Vagina (tissue), 2 donors: ENCODE results near the gene RGL2. TPM values are rescaled to one million over a fixed set of nuclear protein-coding genes. Genes with fewer than 3 reads are reported as not detected.
"Not testable (repeated sequence)": the region's sequence is repeated elsewhere in the genome, so short reads cannot be mapped to it uniquely, and the experiment has no call there.

Source experiments
- DNase-seq, 2 donors: peaks; one replicate each; pipeline ENCODE4 v3.0.0-alpha.2; 2017; ENCODE audit errors: extremely low spot score in 2 of 2
- H3K27ac ChIP-seq: fragments of 200-600 bp; sonication (generic); one replicate; pipeline ENCODE4 v1.5.1; 2019
- H3K27me3 ChIP-seq: fragments of 200-600 bp; sonication (generic); one replicate; pipeline ENCODE4 v1.5.1; 2019
- H3K36me3 ChIP-seq, 2 donors: fragments of 200-600 bp; sonication (generic); one replicate each; pipeline ENCODE4 v1.5.1; 2017 to 2019
- H3K4me1 ChIP-seq: fragments of 200-600 bp; sonication (generic); one replicate; pipeline ENCODE4 v1.5.1; 2019
- H3K4me3 ChIP-seq, 2 donors: fragments of 200-600 bp; sonication (generic); 1 replicate in 1 of 2; 2 replicates in 1 of 2; pipeline ENCODE4 v1.5.1; 2016 to 2019
- H3K9me3 ChIP-seq: fragments of 200-600 bp; sonication (generic); one replicate; pipeline ENCODE4 v1.5.1; 2019
- CTCF ChIP-seq, 3 experiments: fragments of 450-650 bp in 2 of 3; fragments of 200-600 bp in 1 of 3; sonication (generic) in 1 of 3; IDR thresholded peaks; one replicate each; pipeline ENCODE4 v1.5.1; 2017 to 2019; ENCODE audit warnings: antibody characterized with exemption in 3 of 3, mild to moderate bottlenecking in 2 of 3, moderate library complexity in 2 of 3
- POLR2A ChIP-seq, 2 donors: fragments of 450-650 bp; IDR thresholded peaks; one replicate each; pipeline ENCODE4 v1.6.1; 2017; ENCODE audit warnings: antibody characterized with exemption in 2 of 2, mild to moderate bottlenecking in 2 of 2, moderate library complexity in 2 of 2
- POLR2AphosphoS5 ChIP-seq, 2 donors: sonication (generic); formaldehyde crosslinking; IDR thresholded peaks; one replicate each; pipeline ENCODE4 v1.9.0; 2017; ENCODE audit warnings: antibody characterized with exemption in 2 of 2, mild to moderate bottlenecking in 2 of 2, low read depth in 1 of 2; ENCODE audit not compliant: insufficient read depth in 1 of 2
- intact Hi-C: fragments of 100-400 bp; cut with DNase I; formaldehyde crosslinking; loops from one replicate; pipeline ENCODE4 v1.15.1; 2023
- total RNA-seq: library from RNA; depleted of rRNA; stranded (reverse); fragments of >200 nt; gene quantifications from one replicate; pipeline ENCODE4 v1.2.3, GENCODE V29; 2016

The RGL2 gene
- total RNA-seq, 1 donor from 2014 or later, result 41.5 TPM

GRCh38 chr6:33289784-33290315, 8.9 kb downstream of the RGL2 start:
- DNase-seq, result no peak
- TF ChIP-seq CTCF (IDR thresholded peaks at IDR 0.05) (no peak), POLR2A (IDR thresholded peaks at IDR 0.05) (no peak), POLR2AphosphoS5 (IDR thresholded peaks at IDR 0.05; ENCODE audit: insufficient read depth in 1 of 2, low read depth in 1 of 2) (peak in 1 of 2 donors; percentile 4)
- H3K27ac ChIP-seq, result peak overlapping the region; percentile 81
- H3K9me3 ChIP-seq, result no peaks in the 10 kb centered on the region
- peaks cover 28% of the 10 kb centered on the region for H3K4me1 ChIP-seq
- H3K27me3 ChIP-seq, result no peaks in the 10 kb centered on the region
- intact Hi-C loops, result no loop called here
- peaks cover 0 to 28% of the 10 kb centered on the region in 2 donors for H3K36me3 ChIP-seq
- peak overlapping the region; percentile 63 to 81 for H3K4me3 ChIP-seq

DNA sequence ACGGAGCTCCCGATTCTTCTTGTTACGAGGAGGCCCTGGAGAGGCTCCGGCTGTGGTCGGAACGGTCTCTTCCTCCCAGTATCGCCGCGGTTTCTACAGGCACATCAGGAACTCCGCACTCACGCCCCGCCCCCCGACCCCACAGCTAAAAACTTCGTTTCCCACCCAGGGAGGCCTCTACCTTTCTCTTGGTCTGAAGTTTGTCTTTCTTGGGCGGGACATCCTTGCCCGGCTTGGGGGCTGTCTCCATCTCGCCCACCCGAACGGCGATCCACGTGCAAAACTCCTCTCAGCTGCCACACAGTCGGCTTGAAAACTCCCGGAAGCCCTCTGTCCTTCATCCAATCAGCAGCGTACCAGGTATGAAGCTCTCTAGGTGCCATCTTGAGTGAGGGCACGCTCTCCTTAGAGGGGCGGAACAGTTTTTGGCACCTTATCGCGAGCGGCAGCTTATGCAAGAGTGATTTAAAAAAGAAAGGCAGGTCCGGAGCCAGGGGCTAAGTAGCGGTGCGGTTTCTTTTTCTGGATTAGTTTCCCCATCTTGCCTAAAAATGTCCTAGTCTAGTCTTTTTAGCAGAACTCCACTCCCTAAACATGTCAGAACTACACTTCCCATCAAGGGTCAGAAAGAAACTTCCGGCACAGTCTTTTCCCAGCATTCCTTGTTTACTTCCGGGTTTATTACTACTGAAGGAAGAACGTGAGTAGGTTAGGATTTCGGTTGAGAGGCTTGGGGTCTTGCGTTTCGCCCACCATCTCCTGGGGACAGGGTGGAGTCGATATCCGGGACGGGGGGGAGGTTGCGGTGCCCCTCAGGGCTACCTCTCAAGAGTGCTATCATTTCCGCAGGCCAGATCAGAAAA, 9.6 kb downstream of the RGL2 start, which contains the start of the genes PFDN6 and WDR46:
TSS of gene PFDN6 (plus strand) at position 681 of the 863 bp plus-strand sequence. CDS start 256 bp downstream, outside the sequence.
TSS of gene WDR46 (minus strand) at position 319 of the 863 bp plus-strand sequence. CDS start at position 250, 69 bp downstream.
- no peak for TF ChIP-seq CTCF (IDR thresholded peaks at IDR 0.05)
- TF ChIP-seq POLR2AphosphoS5 (IDR thresholded peaks at IDR 0.05; ENCODE audit: insufficient read depth in 1 of 2, low read depth in 1 of 2), result peak; percentile 74 to 100
- no peak for DNase-seq
- Histone ChIP-seq H3K27ac (peak within 1 kb of the TSS; percentile 81), H3K4me1 (peaks cover 28% of the 10 kb centered on the region), H3K9me3 (no peaks in the 10 kb centered on the region), H3K4me3 (peak within 1 kb of the TSS; percentile 63 to 81), H3K27me3 (no peaks in the 10 kb centered on the region), H3K36me3 (peaks cover 0 to 34% of the 10 kb centered on the region in 2 donors)
- intact Hi-C loops, result no loop called here

DNA sequence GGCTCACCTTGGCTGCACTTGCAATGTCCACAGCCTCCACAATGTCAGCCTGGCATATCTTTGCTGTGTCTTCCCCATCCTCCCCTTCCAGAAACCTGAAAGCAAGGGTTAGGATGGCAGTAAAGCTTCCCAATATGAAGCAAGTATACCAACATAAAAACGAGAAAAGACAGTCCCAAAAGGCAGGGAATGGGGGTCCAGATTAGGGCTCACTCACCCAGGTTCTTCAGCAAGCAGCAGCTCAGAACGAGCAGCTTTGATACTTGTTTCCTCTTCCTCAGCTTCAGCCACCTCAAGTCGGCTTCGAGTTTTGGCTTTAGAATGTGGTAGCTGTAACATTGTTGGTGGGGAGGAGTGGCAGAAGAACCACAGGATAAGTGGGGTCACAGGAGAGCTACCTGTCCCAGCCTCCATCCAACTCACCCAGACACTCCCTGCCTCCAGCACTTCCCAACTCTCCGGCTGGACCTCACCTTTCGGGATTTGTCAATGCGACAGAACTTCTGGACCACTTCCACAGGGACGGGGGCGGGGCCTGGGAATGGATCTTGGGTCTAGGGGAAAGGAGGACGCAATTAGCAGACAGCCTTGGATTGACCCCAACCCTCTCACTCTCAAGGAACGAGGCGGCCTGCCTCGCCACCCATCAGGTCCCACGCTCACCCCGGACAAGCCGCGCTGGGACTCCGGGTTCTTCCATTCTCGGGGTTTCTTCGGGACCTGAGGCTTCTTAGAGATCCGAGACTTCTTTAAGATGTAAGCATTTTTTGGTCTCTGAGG, 10.4 kb downstream of the RGL2 start:
- Histone ChIP-seq H3K4me3 (peak overlapping the region; percentile 63 to 81), H3K36me3 (peaks cover 0 to 41% of the 10 kb centered on the region in 2 donors), H3K4me1 (peaks cover 28% of the 10 kb centered on the region), H3K27ac (peak overlapping the region; percentile 81), H3K27me3 (no peaks in the 10 kb centered on the region), H3K9me3 (no peaks in the 10 kb centered on the region)
- DNase-seq, result no peak
- TF ChIP-seq CTCF (IDR thresholded peaks at IDR 0.05) (no peak), POLR2A (IDR thresholded peaks at IDR 0.05) (no peak), POLR2AphosphoS5 (IDR thresholded peaks at IDR 0.05; ENCODE audit: insufficient read depth in 1 of 2, low read depth in 1 of 2) (no peak)
- intact Hi-C loops, result no loop called here

DNA sequence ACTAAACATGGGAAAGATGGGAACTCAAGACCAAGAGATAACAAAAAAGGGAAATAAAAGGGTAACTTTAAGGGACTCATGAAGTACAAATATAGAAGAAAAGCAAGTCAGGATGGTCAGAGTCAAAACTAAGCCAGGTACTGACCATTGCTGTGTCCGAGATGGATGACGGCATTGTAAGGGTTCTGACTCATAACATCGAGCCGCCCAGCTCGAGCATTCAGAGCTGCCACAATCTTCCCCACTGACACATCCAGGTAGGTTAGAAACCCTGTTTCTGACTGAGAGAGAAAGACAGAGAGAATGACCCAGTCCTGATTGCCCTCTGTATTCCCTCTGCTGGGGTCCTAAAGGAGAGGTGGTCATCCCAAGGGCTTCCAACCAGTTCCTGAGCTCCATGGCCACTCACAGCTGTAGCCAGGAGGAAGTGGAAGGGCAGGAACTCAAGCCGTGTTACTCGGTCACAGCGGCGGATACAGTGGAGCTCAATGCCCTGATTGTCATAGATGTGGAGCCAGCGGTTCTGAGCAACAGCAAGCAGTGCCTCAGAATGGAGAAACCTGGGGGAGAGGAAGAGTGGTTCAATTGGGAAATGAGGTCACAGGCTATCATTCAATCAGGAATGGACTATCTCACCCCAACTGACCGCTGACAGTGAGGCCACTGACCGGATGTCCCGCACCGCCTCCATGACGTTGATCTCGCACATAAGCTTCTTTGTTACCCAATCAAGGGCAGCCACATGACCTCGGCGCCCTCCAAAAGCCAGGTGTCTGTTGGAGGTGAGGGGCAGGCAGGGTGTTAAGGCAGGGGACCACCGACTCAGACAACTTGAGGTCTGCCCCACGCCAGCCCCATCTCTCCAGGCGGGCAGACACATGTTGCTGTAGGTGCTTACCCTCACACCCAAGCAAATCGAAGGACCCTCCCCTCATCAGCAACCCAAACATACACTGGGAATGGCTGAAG, 11.5 kb downstream of the RGL2 start:
- intact Hi-C loops, result no loop called here
- Histone ChIP-seq H3K36me3 (peaks cover 0 to 40% of the 10 kb centered on the region in 2 donors), H3K4me1 (peaks cover 28% of the 10 kb centered on the region), H3K4me3 (no peak overlapping the region), H3K9me3 (no peaks in the 10 kb centered on the region), H3K27me3 (no peaks in the 10 kb centered on the region), H3K27ac (no peak overlapping the region)
- no peak for DNase-seq
- no peak for TF ChIP-seq POLR2AphosphoS5 (IDR thresholded peaks at IDR 0.05; ENCODE audit: insufficient read depth in 1 of 2, low read depth in 1 of 2)
- TF ChIP-seq POLR2A (IDR thresholded peaks at IDR 0.05), result no peak
- TF ChIP-seq CTCF (IDR thresholded peaks at IDR 0.05), result no peak

- DNase-seq, H3K4me3 ChIP-seq, H3K27me3 ChIP-seq, intact Hi-C loops, H3K27ac ChIP-seq, H3K9me3 ChIP-seq: not testable (repeated sequence)
- peaks cover 0 to 32% of the 10 kb centered on the region in 2 donors for H3K36me3 ChIP-seq
- H3K4me1 ChIP-seq, result peaks cover 20% of the 10 kb centered on the region
These were observed 13.5 kb downstream of the RGL2 start for GRCh38 chr6:33285214-33285613.
